ENCODE measurements around the gene PLA2G4D.

Gene PLA2G4D

DNA sequence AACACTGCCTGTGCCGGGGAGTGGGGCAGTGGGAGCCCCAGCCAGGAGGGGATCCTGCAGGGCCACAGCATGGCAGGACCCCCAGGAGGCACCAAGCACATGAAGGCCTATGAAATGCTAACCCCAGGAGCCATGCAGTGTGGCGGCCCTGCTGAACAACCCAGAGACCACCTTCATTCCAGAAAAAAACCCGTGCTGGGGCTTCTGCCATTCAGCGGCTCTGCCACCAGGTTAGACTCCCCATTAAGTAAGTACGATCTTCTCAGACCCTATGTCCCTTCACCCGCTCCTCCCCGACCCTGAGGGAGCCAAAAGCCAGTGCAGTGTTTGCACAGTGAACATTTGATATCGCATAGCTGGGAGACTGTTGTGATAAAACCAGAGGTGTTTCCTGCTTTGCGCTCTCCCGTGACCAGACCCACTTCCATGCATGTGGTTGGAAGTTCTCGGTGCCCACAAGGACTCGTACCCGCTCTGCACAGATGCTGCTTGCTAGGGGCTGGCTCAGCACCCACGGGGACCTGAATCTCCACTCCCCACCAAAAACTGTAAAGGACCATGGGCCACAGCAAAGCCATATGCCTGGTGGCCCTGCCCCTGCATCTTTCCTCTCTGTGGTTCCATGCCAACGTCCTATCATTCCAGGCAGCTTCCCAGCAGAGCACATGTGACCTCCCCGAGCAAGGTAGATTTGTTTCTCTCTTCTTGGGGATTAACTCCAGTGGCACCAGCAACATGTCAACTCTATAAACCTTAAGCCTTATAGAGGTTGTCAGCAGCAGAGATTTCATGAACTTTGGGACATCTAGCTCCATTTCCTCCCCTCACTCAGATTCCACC, 5.3 kb downstream of the PLA2G4D start:
- Histone ChIP-seq H3K4me3 (ENCODE audit: low read depth, low read length, poor library complexity, severe bottlenecking) (no peak overlapping the region), H3K27me3 (ENCODE audit: insufficient read depth, low read length) (no peaks in the 10 kb centered on the region), H3K9me3 (ENCODE audit: low read length) (no peaks in the 10 kb centered on the region), H3K4me2 (ENCODE audit: low read length) (no peak overlapping the region), H3K9ac (ENCODE audit: low read length) (no peak overlapping the region), H3K4me1 (ENCODE audit: insufficient read depth, low read length, severe bottlenecking) (no peaks in the 10 kb centered on the region), H2AFZ (ENCODE audit: low read length) (no peak overlapping the region), H3F3A (ENCODE audit: insufficient read depth, low read length) (no peaks in the 10 kb centered on the region), H3K79me2 (ENCODE audit: insufficient read depth, low read length) (no peaks in the 10 kb centered on the region), H3K9me2 (ENCODE audit: low read depth, low read length) (no peaks in the 10 kb centered on the region), H4K20me1 (ENCODE audit: insufficient read depth, low read length) (no peaks in the 10 kb centered on the region), H3K27ac (ENCODE audit: low read depth, low read length, poor library complexity, severe bottlenecking) (no peak overlapping the region), H3K36me3 (ENCODE audit: insufficient read depth, low read length) (no peaks in the 10 kb centered on the region)
- TF ChIP-seq EZH2 (IDR thresholded peaks at IDR 0.05; ENCODE audit: borderline replicate concordance, low read length): no peak
- TF ChIP-seq, protein P1, sequence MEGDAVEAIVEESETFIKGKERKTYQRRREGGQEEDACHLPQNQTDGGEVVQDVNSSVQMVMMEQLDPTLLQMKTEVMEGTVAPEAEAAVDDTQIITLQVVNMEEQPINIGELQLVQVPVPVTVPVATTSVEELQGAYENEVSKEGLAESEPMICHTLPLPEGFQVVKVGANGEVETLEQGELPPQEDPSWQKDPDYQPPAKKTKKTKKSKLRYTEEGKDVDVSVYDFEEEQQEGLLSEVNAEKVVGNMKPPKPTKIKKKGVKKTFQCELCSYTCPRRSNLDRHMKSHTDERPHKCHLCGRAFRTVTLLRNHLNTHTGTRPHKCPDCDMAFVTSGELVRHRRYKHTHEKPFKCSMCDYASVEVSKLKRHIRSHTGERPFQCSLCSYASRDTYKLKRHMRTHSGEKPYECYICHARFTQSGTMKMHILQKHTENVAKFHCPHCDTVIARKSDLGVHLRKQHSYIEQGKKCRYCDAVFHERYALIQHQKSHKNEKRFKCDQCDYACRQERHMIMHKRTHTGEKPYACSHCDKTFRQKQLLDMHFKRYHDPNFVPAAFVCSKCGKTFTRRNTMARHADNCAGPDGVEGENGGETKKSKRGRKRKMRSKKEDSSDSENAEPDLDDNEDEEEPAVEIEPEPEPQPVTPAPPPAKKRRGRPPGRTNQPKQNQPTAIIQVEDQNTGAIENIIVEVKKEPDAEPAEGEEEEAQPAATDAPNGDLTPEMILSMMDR (IDR thresholded peaks at IDR 0.05; ENCODE audit: low read length): no peak

- Histone ChIP-seq H3K4me1 (ENCODE audit: insufficient read depth, low read length, severe bottlenecking) (no peaks in the 10 kb centered on the region), H3K9me2 (ENCODE audit: low read depth, low read length) (no peaks in the 10 kb centered on the region), H3K4me3 (ENCODE audit: low read depth, low read length, poor library complexity, severe bottlenecking) (no peak overlapping the region), H3K79me2 (ENCODE audit: insufficient read depth, low read length) (no peaks in the 10 kb centered on the region), H2AFZ (ENCODE audit: low read length) (no peak overlapping the region), H3F3A (ENCODE audit: insufficient read depth, low read length) (no peaks in the 10 kb centered on the region), H3K9ac (ENCODE audit: low read length) (no peak overlapping the region), H3K27me3 (ENCODE audit: insufficient read depth, low read length) (no peaks in the 10 kb centered on the region), H3K4me2 (ENCODE audit: low read length) (no peak overlapping the region), H4K20me1 (ENCODE audit: insufficient read depth, low read length) (no peaks in the 10 kb centered on the region), H3K9me3 (ENCODE audit: low read length) (no peaks in the 10 kb centered on the region), H3K27ac (ENCODE audit: low read depth, low read length, poor library complexity, severe bottlenecking) (no peak overlapping the region), H3K36me3 (ENCODE audit: insufficient read depth, low read length) (no peaks in the 10 kb centered on the region)
- TF ChIP-seq, protein P1 (IDR thresholded peaks at IDR 0.05; ENCODE audit: low read length): no peak
- no peak for TF ChIP-seq EZH2 (IDR thresholded peaks at IDR 0.05; ENCODE audit: borderline replicate concordance, low read length)
Observed at GRCh38 chr15:42087926-42088800, 6.2 kb downstream of the PLA2G4D start.

DNA sequence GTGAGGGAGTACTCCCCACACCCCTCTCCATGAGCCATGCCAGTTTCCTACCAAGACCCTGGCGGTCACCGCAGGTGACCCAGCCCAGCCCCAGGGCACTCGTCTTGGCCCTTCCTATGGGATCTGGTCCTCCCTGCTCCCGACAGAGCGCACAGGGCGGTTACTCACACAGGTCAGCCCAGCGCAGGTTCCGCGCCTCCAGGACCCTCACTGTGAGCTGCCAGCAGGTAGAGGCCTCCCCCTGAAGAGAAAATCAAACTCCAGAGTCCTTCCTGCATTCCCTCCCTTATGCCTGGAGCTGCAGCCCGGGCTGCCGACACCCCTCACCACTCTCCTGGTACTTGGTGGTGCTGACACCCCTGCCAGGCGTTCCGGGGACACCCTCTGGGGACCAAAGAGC, 6.9 kb downstream of the PLA2G4D start:
- Histone ChIP-seq H3K27ac (ENCODE audit: low read depth, low read length, poor library complexity, severe bottlenecking) (no peak overlapping the region), H3K79me2 (ENCODE audit: insufficient read depth, low read length) (no peaks in the 10 kb centered on the region), H3K4me1 (ENCODE audit: insufficient read depth, low read length, severe bottlenecking) (no peaks in the 10 kb centered on the region), H4K20me1 (ENCODE audit: insufficient read depth, low read length) (no peaks in the 10 kb centered on the region), H3K36me3 (ENCODE audit: insufficient read depth, low read length) (no peaks in the 10 kb centered on the region), H3K9me2 (ENCODE audit: low read depth, low read length) (no peaks in the 10 kb centered on the region), H3K4me3 (ENCODE audit: low read depth, low read length, poor library complexity, severe bottlenecking) (no peak overlapping the region), H3K4me2 (ENCODE audit: low read length) (no peak overlapping the region), H3K27me3 (ENCODE audit: insufficient read depth, low read length) (no peaks in the 10 kb centered on the region), H3F3A (ENCODE audit: insufficient read depth, low read length) (no peaks in the 10 kb centered on the region), H3K9me3 (ENCODE audit: low read length) (no peaks in the 10 kb centered on the region), H2AFZ (ENCODE audit: low read length) (no peak overlapping the region), H3K9ac (ENCODE audit: low read length) (no peak overlapping the region)
- no peak for TF ChIP-seq EZH2 (IDR thresholded peaks at IDR 0.05; ENCODE audit: borderline replicate concordance, low read length)
- TF ChIP-seq, protein P1 (IDR thresholded peaks at IDR 0.05; ENCODE audit: low read length): no peak
